HG03280 (cell line): ENCODE results near the gene MPZL3.
"Not testable (repeated sequence)": the region's sequence is repeated elsewhere in the genome, so short reads cannot be mapped to it uniquely, and the experiment has no call there.

Experiments used
- ATAC-seq: cut with Tn5 transposase; IDR thresholded peaks from one replicate; pipeline ENCODE4 v1.9.1; 2021; ENCODE audit warnings: mild to moderate bottlenecking, moderate library complexity; ENCODE audit not compliant: unreplicated experiment

MPZL3 gene

GRCh38 chr11:118213781-118214180 lies 38.4 kb downstream of the MPZL3 start:
- ATAC-seq, result no peak

- no peak for ATAC-seq
These were observed 39.0 kb downstream of the MPZL3 start for GRCh38 chr11:118213201-118213600.

- ATAC-seq, result no peak
These were observed 39.4 kb downstream of the MPZL3 start for GRCh38 chr11:118212781-118213191.

DNA sequence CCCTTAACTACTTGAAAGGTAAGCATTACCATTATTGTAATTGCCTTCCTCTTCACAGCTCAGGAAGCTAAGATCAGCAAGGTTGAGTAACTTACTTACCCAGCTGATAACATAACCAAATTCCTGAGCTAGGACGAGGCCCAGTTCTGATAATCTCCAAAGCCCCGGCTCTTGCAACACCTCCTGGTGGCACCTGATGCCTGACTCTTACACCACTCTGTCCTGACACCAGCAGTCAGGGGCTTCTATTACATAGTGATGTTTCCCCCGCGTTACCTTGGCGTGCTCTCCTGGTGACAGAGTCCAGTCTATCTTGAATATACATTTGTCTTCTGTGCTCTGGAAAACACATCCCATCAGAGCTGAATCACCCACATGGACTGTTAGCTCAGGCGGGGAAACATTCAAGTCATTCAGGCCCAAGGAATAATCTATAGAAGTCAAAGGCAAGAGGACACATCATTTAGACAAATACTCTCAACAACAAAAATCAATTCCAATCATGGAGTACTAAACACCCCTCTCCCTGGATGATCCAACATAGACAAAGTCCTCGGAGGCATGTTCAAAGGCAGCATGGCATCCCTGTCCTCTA lies 39.9 kb downstream of the MPZL3 start:
- no peak for ATAC-seq

GRCh38 chr11:118211006-118211405 lies 41.2 kb downstream of the MPZL3 start:
- ATAC-seq, result no peak

DNA sequence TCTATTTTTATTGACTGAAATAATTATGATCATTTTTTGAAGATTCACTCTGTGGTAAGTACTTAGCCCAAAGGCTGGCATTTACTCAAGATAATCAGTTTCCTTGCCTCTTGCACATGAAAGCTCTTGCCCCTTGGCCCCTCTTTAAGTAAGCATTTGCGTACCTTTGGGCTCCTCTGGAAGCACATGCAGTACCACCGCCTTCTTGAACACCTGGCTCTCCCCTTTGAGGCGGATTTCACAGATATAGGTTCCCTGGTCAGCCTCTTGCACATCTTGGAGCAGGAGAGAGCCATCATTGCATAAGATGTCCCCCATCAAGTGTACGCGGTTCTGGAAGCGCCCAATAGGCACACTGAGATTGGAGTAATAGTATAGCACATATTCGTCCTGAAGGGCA lies 41.8 kb downstream of the MPZL3 start:
- ATAC-seq, result no peak

- no peak for ATAC-seq
These were observed 43.1 kb downstream of the MPZL3 start for GRCh38 chr11:118209033-118209432.

- no peak for ATAC-seq
These were observed 45.1 kb downstream of the MPZL3 start for GRCh38 chr11:118207079-118207478.

- no peak for ATAC-seq
These were observed 45.7 kb downstream of the MPZL3 start for GRCh38 chr11:118206391-118207031.

- no peak for ATAC-seq
These were observed 46.4 kb downstream of the MPZL3 start for GRCh38 chr11:118205606-118206378.

DNA sequence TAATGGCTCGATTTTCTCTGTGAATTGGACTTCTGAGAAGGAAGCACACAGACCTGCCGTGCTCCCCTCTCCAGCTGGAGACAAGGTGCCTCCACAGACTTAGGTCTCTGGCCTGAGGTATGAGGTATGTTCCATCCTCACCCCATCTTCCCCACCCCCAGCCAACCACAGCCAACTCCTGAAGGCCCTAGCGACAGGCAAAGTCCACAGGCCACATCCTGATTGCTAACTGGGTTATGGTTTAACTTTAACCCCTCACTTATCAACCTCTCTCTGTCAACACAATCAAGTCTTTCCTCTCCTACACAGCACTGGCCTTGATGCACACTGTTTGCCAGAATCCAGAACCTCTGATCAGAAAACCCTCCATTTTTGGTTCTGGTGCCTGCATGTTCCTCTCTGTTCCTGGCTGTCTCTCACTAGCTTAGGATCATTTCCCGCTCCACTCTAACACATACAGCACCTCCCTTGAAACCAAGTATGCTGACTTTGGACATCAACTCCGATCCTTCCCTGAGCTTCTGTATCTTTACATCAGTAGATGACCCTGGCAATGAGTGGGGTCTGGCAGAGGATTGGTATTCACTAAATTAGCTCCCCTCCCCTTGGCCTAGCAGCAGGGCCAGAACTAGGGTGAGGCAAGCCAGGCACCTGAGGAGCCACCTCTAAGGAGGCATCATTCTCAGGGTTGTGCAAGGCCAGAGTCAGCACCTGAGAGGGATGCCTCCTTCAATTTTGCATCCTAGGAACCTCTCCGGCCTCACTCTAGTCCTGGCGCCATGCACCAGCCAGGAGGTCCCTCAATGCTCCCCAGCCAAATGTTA lies 49.4 kb downstream of the MPZL3 start:
- ATAC-seq, result no peak

DNA sequence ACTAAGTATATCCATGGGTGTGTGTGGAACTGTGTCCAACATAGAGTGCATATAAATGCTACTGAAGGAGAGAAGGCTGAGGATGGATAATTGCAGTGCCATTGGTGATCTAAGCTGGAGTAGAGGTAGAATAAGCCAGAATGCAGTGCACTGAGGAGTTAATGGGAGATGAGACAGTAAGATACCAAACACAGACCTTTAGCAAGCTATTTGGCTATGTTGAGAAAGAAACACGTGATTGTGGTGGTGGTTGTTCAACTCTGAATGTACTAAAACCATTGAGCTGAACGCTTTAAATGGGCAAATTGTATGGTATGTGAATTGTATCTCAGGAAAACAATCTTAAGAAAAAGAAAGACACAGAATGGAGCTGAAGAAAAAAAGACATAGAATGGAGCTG lies 50.2 kb downstream of the MPZL3 start:
- no peak for ATAC-seq

- no peak for ATAC-seq
These were observed 51.1 kb downstream of the MPZL3 start for GRCh38 chr11:118200901-118201680.

DNA sequence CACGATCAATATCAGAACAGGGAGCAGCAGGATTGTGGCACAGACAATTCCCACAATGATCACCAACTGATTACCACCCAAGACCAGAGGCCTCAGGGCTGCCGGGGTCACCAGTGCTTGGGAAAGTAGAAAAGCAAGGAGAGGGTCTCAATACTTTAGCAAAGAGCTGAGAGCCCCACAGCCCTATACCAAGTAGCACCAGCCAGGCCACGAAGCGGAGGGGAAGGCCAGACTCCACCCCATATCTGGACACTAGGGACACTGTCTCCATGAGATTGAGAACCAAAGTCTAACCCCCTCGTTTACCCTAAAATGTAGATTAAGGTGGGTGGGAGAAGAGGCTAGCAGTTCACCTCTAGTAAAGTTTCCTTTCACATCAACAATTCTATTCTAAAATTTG lies 51.7 kb downstream of the MPZL3 start:
- no peak for ATAC-seq

DNA sequence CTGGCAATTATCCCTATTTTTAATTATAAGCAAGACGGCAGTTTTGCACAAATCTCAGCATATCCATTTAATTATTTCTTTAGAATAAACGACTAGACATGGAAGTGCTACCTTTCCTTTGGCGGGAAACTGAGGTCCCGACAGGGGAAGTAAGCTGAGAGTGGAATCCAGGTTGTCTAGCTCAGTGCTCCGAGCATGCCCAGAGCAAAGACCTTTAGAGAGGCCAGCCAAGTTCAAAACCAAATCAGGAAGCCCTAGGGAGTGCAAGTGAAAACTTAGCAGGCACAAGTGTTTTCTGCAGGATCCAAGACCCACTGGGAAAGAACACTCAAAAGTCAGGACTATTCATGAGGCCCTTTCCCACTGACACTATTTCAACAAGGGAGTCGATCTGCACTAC lies 53.0 kb downstream of the MPZL3 start:
- no peak for ATAC-seq

- peak; percentile 65 for ATAC-seq
These were observed 53.8 kb downstream of the MPZL3 start for GRCh38 chr11:118198370-118198769.

- no peak for ATAC-seq
These were observed 57.1 kb downstream of the MPZL3 start for GRCh38 chr11:118194835-118195627.

DNA sequence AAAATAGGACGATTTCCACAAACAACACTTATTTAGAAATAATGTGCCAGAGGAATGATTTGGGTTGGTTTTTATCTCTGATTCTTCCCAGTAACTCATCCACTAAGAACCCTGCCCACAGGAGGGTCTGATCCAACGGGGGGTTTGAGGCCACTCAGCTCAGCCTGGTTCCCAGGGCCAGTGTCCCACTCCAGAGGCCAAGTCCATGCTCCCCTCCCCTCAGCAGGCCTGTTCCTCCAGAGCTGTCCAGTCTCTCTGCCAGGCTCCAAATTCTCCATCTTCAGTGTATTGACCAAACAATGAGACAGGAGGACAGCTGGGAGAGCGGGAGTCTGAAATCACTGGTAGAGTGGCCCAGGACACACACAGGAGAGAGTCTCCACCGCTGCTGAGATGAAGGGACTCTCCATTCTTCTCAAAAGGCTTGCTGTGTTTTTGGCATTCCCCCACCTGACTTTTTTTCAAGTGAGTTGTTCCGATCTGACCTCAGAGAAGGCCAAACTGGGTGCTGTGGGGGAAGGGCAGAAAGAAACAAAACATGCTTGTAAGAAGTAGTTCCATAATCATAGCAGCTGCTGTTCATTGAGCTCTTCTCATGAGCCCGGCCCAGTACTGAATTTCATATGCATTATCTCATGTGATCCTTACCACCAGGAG lies 58.1 kb downstream of the MPZL3 start:
- no peak for ATAC-seq

- ATAC-seq, result not testable (repeated sequence)
These were observed 59.3 kb downstream of the MPZL3 start for GRCh38 chr11:118192817-118193216.
